Neural cell (in vitro differentiated cells): ENCODE data around the gene PITX1. TPM values are rescaled to one million over a fixed set of nuclear protein-coding genes. Genes with fewer than 3 reads are reported as not detected.

ENCODE experiments used
- H2AFZ ChIP-seq: fragments of 200-600, 300-800 bp; sonication (generic), shearing (Covaris generic); 2 replicates; pipeline ENCODE4 v1.6.0; 2014; ENCODE audit warnings: low read depth, mild to moderate bottlenecking, antibody characterized with exemption, low read length, moderate library complexity
- H3F3A ChIP-seq: fragments of 200-600 bp; shearing (Covaris generic); 2 replicates; pipeline ENCODE4 v1.6.1; 2016; ENCODE audit warnings: mild to moderate bottlenecking, moderate library complexity, mixed read lengths, antibody characterized with exemption, low read length; ENCODE audit not compliant: insufficient read depth, poor library complexity, severe bottlenecking
- H3K27ac ChIP-seq: fragments of 200-600, 300-800 bp; sonication (generic), shearing (Covaris generic); 2 replicates; pipeline ENCODE4 v1.5.1; 2014; ENCODE audit warnings: mild to moderate bottlenecking, low read length, moderate library complexity
- H3K27me3 ChIP-seq: fragments of 300-800, 200-600 bp; sonication (generic), shearing (Covaris generic); 2 replicates; pipeline ENCODE4 v1.6.0; 2014; ENCODE audit warnings: mild to moderate bottlenecking, low read depth, low read length, moderate library complexity; ENCODE audit not compliant: insufficient read depth
- H3K36me3 ChIP-seq: fragments of 300-800, 200-600 bp; sonication (generic), shearing (Covaris generic); 2 replicates; pipeline ENCODE4 v1.5.1; 2014; ENCODE audit warnings: mild to moderate bottlenecking, antibody characterized with exemption, low read length, moderate library complexity; ENCODE audit not compliant: insufficient read depth
- H3K4me2 ChIP-seq: fragments of 300-800, 200-600 bp; sonication (generic), shearing (Covaris generic); 2 replicates; pipeline ENCODE4 v1.6.0; 2014; ENCODE audit warnings: mild to moderate bottlenecking, low read length
- H3K4me3 ChIP-seq: fragments of 300-800, 200-600 bp; sonication (generic), shearing (Covaris generic); 2 replicates; pipeline ENCODE4 v1.5.1; 2014; ENCODE audit warnings: mild to moderate bottlenecking, low read length, moderate library complexity
- H3K79me2 ChIP-seq: fragments of 200-600 bp; shearing (Covaris generic); replicated peaks from 2 replicates; pipeline ENCODE4 v1.6.0; 2014; ENCODE audit warnings: mild to moderate bottlenecking, low read length, moderate library complexity; ENCODE audit not compliant: insufficient read depth
- H3K9ac ChIP-seq: fragments of 300-800, 200-600 bp; sonication (generic), shearing (Covaris generic); 2 replicates; pipeline ENCODE4 v1.6.1; 2016; ENCODE audit warnings: mild to moderate bottlenecking, low read length, mixed read lengths
- H3K9me2 ChIP-seq: fragments of 200-600 bp; shearing (Covaris generic); 2 replicates; pipeline ENCODE4 v1.6.1; 2016; ENCODE audit warnings: mild to moderate bottlenecking, low read length, mixed read lengths; ENCODE audit not compliant: insufficient read depth
- H3K9me3 ChIP-seq: fragments of 200-600, 300-800 bp; sonication (generic), shearing (Covaris generic); 2 replicates; pipeline ENCODE4 v1.6.1; 2016; ENCODE audit warnings: mild to moderate bottlenecking, mixed run types, low read length, moderate library complexity, mixed read lengths
- H4K20me1 ChIP-seq: fragments of 200-600 bp; shearing (Covaris generic); 2 replicates; pipeline ENCODE4 v1.6.1; 2016; ENCODE audit warnings: mild to moderate bottlenecking, mixed run types; ENCODE audit not compliant: insufficient read depth
- EP300 ChIP-seq: fragments of 450-650 bp; conservative IDR thresholded peaks from 2 replicates; pipeline ENCODE4 v1.6.1; 2014; ENCODE audit warnings: antibody characterized with exemption, mild to moderate bottlenecking, moderate library complexity; ENCODE audit not compliant: poor library complexity, severe bottlenecking
- EZH2 ChIP-seq: fragments of 200-600, 300-800 bp; shearing (Covaris generic), sonication (generic); IDR thresholded peaks from 2 replicates; pipeline ENCODE4 v1.6.1; 2014; ENCODE audit warnings: antibody characterized with exemption, low read length, borderline replicate concordance, mild to moderate bottlenecking; ENCODE audit not compliant: insufficient read depth, poor library complexity, severe bottlenecking
- MXI1 ChIP-seq: fragments of 450-650 bp; conservative IDR thresholded peaks from 2 replicates; pipeline ENCODE4 v1.6.1; 2014; ENCODE audit warnings: antibody characterized with exemption, mild to moderate bottlenecking; ENCODE audit not compliant: poor library complexity, severe bottlenecking
- POLR2AphosphoS5 ChIP-seq: IDR thresholded peaks from 2 replicates; pipeline ENCODE4 v1.6.1; 2012
- RAD21 ChIP-seq: fragments of 450-650 bp; conservative IDR thresholded peaks from 2 replicates; pipeline ENCODE4 v1.6.1; 2014; ENCODE audit warnings: antibody characterized with exemption, mild to moderate bottlenecking, moderate library complexity
- SMC3 ChIP-seq: fragments of 450-650 bp; conservative IDR thresholded peaks from 2 replicates; pipeline ENCODE4 v1.6.1; 2014; ENCODE audit warnings: antibody characterized with exemption, mild to moderate bottlenecking, moderate library complexity; ENCODE audit not compliant: poor library complexity
- TAF1 ChIP-seq: IDR thresholded peaks from 2 replicates; pipeline ENCODE4 v1.6.1; 2012; ENCODE audit warnings: low read depth
- polyA plus RNA-seq: library from polyadenylated mRNA; depleted of rRNA; stranded (reverse); fragments of >200 nt; gene quantifications from 2 replicates; pipeline ENCODE4 v1.2.3, GENCODE V29; 2014
- TF ChIP-seq, protein P1 (sequence below): IDR thresholded peaks from 2 replicates; pipeline ENCODE4 v1.6.1; 2012; ENCODE audit warnings: borderline replicate concordance
- TF ChIP-seq, protein P2 (sequence below): fragments of 450-650 bp; IDR thresholded peaks from 2 replicates; pipeline ENCODE4 v1.5.1; 2014; ENCODE audit warnings: antibody characterized with exemption, mild to moderate bottlenecking, moderate library complexity; ENCODE audit not compliant: poor library complexity, severe bottlenecking

Gene PITX1
- polyA plus RNA-seq, 1 donor from 2014 or later: not detected

DNA sequence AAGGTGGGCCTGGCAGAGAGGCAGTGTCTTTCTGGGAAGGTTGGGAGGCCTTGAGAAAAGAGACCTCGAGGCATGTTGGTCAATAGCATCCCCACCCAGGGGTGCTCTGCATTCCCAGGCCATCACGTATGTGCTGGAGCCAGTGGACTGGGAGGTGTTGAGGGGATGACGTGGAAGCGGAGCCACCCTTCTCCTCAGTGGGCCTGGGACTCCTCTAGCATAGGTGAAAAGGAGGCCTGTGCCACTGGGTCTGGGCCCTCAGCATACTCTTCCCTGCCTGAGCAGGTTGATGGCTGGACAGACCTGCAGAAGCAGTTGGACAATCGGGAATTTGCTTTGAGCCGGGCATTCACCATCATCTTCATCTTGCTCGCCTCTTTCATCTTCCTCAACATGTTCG, 25.5 kb downstream of the PITX1 start:
- H3K4me2 ChIP-seq: no peak overlapping the region
- H2AFZ ChIP-seq: no peak overlapping the region
- TF ChIP-seq TAF1 (no peak), RAD21 (no peak), MXI1 (no peak), EZH2 (no peak), EP300 (no peak), POLR2AphosphoS5 (no peak), SMC3 (no peak)
- TF ChIP-seq, protein P1, sequence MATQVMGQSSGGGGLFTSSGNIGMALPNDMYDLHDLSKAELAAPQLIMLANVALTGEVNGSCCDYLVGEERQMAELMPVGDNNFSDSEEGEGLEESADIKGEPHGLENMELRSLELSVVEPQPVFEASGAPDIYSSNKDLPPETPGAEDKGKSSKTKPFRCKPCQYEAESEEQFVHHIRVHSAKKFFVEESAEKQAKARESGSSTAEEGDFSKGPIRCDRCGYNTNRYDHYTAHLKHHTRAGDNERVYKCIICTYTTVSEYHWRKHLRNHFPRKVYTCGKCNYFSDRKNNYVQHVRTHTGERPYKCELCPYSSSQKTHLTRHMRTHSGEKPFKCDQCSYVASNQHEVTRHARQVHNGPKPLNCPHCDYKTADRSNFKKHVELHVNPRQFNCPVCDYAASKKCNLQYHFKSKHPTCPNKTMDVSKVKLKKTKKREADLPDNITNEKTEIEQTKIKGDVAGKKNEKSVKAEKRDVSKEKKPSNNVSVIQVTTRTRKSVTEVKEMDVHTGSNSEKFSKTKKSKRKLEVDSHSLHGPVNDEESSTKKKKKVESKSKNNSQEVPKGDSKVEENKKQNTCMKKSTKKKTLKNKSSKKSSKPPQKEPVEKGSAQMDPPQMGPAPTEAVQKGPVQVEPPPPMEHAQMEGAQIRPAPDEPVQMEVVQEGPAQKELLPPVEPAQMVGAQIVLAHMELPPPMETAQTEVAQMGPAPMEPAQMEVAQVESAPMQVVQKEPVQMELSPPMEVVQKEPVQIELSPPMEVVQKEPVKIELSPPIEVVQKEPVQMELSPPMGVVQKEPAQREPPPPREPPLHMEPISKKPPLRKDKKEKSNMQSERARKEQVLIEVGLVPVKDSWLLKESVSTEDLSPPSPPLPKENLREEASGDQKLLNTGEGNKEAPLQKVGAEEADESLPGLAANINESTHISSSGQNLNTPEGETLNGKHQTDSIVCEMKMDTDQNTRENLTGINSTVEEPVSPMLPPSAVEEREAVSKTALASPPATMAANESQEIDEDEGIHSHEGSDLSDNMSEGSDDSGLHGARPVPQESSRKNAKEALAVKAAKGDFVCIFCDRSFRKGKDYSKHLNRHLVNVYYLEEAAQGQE: no peak
- TF ChIP-seq, protein P2, sequence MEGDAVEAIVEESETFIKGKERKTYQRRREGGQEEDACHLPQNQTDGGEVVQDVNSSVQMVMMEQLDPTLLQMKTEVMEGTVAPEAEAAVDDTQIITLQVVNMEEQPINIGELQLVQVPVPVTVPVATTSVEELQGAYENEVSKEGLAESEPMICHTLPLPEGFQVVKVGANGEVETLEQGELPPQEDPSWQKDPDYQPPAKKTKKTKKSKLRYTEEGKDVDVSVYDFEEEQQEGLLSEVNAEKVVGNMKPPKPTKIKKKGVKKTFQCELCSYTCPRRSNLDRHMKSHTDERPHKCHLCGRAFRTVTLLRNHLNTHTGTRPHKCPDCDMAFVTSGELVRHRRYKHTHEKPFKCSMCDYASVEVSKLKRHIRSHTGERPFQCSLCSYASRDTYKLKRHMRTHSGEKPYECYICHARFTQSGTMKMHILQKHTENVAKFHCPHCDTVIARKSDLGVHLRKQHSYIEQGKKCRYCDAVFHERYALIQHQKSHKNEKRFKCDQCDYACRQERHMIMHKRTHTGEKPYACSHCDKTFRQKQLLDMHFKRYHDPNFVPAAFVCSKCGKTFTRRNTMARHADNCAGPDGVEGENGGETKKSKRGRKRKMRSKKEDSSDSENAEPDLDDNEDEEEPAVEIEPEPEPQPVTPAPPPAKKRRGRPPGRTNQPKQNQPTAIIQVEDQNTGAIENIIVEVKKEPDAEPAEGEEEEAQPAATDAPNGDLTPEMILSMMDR: no peak
- H3K9me3 ChIP-seq: no peaks in the 10 kb centered on the region
- no peaks in the 10 kb centered on the region for H3K9me2 ChIP-seq
- H4K20me1 ChIP-seq: no peaks in the 10 kb centered on the region
- H3K36me3 ChIP-seq: no peaks in the 10 kb centered on the region
- H3K27ac ChIP-seq: no peak overlapping the region
- H3K27me3 ChIP-seq: no peaks in the 10 kb centered on the region
- H3K79me2 ChIP-seq: no peaks in the 10 kb centered on the region
- no peaks in the 10 kb centered on the region for H3F3A ChIP-seq
- no peak overlapping the region for H3K9ac ChIP-seq
- H3K4me3 ChIP-seq: no peak overlapping the region

DNA sequence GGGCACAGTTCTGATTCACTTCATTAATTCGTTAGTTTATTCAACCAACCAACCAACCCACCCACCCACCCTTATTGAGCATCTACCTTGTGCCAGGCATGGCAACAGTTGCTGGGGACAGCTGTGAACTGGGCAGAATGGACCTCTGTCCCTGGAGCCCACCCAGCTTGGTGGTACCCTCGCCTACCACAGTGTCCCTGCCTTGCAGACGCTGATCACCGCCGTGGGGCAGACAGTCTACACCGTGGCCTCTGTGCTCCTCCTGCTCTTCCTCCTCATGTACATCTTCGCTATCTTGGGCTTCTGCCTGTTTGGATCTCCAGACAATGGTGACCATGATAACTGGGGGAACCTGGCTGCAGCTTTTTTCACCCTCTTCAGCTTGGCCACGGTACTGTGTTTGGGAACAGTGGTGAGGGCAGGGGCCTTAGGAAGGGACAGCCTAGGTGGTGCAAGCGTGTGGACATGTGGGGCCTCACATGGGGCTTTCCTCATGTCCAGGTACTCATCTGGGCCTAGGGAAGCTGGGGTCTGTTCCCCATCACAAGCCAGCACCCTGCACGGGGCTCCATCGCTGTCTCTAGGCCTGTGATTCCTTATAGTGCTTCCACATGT, 26.2 kb downstream of the PITX1 start:
- Histone ChIP-seq H3K4me3 (no peak overlapping the region), H3K9ac (no peak overlapping the region), H3F3A (no peaks in the 10 kb centered on the region), H3K27me3 (no peaks in the 10 kb centered on the region), H3K27ac (no peak overlapping the region), H3K4me2 (no peak overlapping the region), H3K9me2 (no peaks in the 10 kb centered on the region), H3K79me2 (no peaks in the 10 kb centered on the region), H3K9me3 (no peaks in the 10 kb centered on the region), H4K20me1 (no peaks in the 10 kb centered on the region), H3K36me3 (no peaks in the 10 kb centered on the region), H2AFZ (no peak overlapping the region)
- TF ChIP-seq SMC3: no peak
- TF ChIP-seq, protein P1: no peak
